ENCODE results near the gene IL34.

IL34 gene

DNA sequence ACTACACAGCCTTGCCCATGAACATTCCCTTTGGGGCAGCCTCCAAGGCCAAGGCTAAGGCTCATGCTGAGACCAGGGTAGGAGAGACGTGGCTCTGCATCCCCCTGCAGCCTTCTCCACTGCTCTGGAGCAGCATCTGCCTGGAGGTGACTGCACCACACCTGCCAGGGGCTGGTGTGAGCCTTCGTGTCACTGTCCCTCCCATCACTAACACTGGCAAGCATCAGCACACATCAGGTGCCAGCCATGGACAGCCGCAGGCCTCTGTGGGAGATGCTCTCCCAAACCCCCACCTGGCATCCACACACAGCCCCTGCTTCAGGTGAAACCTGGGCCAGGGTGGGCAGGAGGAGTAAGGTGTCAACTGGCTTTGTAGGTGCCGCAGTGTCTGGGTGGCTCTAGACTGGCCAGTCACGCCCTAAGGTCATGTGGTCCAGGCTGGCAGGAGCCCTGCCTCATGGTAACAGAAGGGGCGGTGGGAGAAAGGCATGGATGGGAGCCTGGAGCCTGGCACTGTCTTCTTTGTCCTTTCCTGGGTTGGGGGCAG is 57.5 kb downstream of the IL34 start:
- no peak for DNase-seq

DNA sequence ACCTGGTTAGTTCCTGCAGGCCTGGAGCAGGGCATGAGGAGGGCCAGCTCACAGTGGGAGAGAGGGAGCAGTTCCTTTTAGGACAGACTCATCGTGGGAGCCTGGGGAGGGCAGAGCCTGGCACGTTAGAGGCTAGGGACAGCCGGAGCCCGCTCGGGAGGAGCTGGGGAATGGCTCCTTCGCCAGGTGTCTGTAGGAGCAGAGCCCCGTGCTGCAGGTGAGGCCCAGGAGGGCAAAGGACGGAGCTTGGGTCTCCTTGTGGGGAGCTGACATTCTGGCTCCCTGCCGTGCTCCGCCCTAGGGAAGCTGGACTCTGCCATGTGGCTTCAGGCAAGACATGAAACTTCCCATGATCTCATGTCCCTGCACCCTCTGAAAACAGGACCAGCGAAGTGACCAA is 58.2 kb downstream of the IL34 start:
- no peak for DNase-seq

DNA sequence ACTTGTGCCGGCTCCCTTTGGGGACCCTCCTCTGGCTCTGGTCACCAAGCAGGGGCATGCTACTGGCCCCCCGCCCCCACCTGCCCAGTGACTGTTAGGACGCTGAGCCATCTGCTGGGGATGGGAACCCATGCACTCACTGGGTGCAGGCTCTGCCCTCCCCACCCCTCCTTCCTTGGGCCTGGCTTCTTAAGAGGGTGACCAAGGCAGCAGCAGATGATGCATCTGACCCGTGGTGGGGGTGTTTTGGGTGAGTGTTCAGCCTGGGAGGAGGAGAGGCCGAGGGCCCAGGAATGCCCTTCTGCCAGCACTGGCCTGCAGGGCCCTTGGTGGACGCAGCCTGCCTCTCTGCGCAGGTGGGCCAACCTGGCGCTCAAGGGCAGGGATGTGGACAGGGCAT is 58.7 kb downstream of the IL34 start:
- DNase-seq = no peak

DNA sequence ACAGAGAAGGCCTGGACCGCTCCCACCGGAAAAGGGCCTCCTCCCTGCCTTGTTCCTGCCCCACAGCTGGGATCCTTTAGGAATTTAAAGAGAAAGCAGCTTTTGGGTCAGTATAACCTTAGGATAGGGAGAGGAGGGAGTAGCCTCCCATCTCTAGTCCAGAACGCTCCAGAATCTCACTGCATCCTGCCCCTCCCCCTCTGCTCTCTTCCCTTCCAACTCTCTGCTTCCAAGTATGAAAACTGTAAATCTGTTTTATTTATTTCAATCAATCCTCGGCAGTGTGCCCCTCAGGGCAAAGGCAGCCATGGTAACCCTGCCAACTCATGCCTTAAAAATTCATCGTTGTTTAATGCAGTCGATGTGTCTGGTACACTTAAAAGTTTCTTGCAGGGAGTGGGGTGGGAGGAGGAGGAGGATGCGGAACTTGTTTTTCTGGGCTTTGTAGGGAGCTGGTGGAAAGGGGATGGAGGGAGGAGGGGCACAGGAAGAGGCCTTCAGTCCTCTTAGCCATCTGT is 60.6 kb downstream of the IL34 start:
- no peak for DNase-seq

DNA sequence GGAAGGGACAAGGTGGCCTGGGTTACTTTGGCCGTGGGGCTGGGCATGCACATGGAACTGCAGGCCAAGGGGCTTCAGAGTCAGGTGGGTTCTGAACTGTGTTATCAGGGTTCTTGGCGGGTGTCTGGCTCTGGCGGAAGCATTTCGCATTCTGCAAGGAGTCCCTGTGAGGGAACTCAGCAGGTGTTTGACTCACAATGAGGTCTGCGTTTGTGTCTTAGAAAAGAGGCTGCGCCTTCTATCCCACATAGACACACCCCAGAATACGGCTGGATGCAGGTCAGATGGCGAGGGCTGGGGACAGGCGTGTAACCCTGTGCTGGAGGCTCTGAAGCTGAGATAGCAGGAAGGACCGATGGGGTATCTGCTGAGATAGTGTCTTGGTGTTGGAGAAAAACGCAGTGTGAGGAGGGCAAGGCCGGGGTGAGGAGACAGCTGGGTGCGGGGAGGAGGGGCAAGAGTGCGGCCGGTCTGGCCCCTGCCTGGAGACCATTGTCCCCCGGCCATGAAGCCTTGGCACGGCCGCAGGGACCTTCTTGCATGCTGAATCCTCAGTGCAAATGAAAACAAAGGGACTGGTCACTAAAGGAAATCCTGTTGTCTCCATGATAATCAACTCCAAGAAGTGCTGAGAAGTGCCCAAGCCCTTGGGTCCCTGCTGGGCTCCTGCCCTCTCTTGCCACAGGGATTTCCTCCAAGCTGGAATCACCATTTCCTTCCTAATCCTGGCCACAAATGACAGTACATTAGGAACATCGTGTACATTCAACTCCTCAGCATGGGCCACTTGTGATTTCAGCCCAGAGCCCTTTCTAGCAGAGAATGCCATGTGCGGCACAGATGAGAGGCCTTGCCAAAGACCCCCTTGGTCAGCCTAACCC is 62.2 kb downstream of the IL34 start:
- no peak for DNase-seq

GRCh38 chr16:70709457-70709856 is 63.1 kb downstream of the IL34 start:
- no peak for DNase-seq

- DNase-seq = no peak
Observed at GRCh38 chr16:70709942-70710341, 63.6 kb downstream of the IL34 start.
